ENCODE measurements around the gene DDX20. TPM values are rescaled to one million over a fixed set of nuclear protein-coding genes. Genes with fewer than 3 reads are reported as not detected.
"Not testable (repeated sequence)": the region's sequence is repeated elsewhere in the genome, so short reads cannot be mapped to it uniquely, and the experiment has no call there.

Gene DDX20
- total RNA-seq, 1 donor from 2014 or later = 5.9 TPM

DNA sequence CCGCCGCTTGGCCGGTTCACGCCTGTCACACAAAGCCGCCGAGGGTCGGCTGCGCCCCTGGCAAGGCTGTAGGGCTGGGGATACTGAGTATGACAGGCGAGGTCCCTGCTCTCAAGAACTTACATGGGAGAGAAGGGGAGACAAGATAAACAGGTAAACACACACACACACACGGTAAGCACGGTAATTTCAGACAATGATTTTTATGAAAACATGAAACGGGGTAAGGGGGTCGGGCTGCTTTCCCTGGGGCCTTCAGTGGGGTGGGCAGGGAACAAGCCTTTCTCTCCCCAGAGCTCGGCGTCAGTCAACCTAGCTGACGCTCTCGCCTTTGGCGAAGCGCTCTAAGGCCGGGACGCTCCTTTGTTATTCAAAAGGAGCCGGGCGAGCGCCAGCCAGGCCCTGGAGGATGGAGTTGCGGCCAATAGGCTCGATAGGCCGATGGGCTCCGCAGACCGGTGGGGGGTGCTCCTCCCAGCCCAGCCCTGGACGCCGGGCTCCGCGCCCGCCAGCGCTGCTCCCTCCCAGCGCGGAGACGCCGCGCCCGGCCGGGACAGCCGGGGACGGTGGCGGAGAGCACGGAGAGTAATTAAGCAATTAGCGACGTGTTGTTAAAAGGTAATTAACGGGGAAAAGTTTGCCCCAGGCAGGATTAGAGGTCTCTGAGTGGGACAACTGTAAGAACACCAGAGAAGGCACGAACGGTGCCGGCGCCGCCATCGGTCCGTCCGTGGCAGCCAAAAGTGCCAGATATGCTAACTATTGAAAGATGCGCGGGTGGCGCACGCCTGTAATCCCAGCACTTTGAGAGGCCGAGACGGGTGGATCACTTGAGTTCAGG lies 15.6 kb upstream of the DDX20 start:
- H3K27ac ChIP-seq (replicated peaks) = peak overlapping the region; percentile 98
- H3K4me1 ChIP-seq = peaks cover 82% of the 10 kb centered on the region
- TF ChIP-seq, protein P1, sequence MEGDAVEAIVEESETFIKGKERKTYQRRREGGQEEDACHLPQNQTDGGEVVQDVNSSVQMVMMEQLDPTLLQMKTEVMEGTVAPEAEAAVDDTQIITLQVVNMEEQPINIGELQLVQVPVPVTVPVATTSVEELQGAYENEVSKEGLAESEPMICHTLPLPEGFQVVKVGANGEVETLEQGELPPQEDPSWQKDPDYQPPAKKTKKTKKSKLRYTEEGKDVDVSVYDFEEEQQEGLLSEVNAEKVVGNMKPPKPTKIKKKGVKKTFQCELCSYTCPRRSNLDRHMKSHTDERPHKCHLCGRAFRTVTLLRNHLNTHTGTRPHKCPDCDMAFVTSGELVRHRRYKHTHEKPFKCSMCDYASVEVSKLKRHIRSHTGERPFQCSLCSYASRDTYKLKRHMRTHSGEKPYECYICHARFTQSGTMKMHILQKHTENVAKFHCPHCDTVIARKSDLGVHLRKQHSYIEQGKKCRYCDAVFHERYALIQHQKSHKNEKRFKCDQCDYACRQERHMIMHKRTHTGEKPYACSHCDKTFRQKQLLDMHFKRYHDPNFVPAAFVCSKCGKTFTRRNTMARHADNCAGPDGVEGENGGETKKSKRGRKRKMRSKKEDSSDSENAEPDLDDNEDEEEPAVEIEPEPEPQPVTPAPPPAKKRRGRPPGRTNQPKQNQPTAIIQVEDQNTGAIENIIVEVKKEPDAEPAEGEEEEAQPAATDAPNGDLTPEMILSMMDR (IDR thresholded peaks at IDR 0.05; ENCODE audit: borderline replicate concordance) = no peak
- no peaks in the 10 kb centered on the region for H3K36me3 ChIP-seq
- intact Hi-C loops (cut with micrococcal nuclease) = no loop called here
- H3K27me3 ChIP-seq (ENCODE audit: low read depth) = no peaks in the 10 kb centered on the region
- DNase-seq = peak; percentile 80
- H3K4me3 ChIP-seq = peak overlapping the region; percentile 83
- H3K9me3 ChIP-seq (replicated peaks) = no peaks in the 10 kb centered on the region

GRCh38 chr1:111742292-111742691 lies 13.4 kb upstream of the DDX20 start:
- H3K9me3 ChIP-seq (replicated peaks); H3K27me3 ChIP-seq (ENCODE audit: low read depth); H3K36me3 ChIP-seq; H3K4me3 ChIP-seq; DNase-seq; intact Hi-C loops (cut with micrococcal nuclease): not testable (repeated sequence)
- H3K4me1 ChIP-seq = peaks cover 82% of the 10 kb centered on the region
- H3K27ac ChIP-seq (replicated peaks) = peak overlapping the region; percentile 82

- TF ChIP-seq, protein P1 (IDR thresholded peaks at IDR 0.05; ENCODE audit: borderline replicate concordance) = no peak
- DNase-seq = no peak
- no peak overlapping the region for H3K4me3 ChIP-seq
- no peaks in the 10 kb centered on the region for H3K9me3 ChIP-seq (replicated peaks)
- H3K27ac ChIP-seq (replicated peaks) = peak overlapping the region; percentile 82
- H3K4me1 ChIP-seq = peaks cover 80% of the 10 kb centered on the region
- intact Hi-C loops (cut with micrococcal nuclease) = no loop called here
- no peaks in the 10 kb centered on the region for H3K36me3 ChIP-seq
- H3K27me3 ChIP-seq (ENCODE audit: low read depth) = no peaks in the 10 kb centered on the region
Measured at GRCh38 chr1:111742938-111743549, 12.7 kb upstream of the DDX20 start.

DNA sequence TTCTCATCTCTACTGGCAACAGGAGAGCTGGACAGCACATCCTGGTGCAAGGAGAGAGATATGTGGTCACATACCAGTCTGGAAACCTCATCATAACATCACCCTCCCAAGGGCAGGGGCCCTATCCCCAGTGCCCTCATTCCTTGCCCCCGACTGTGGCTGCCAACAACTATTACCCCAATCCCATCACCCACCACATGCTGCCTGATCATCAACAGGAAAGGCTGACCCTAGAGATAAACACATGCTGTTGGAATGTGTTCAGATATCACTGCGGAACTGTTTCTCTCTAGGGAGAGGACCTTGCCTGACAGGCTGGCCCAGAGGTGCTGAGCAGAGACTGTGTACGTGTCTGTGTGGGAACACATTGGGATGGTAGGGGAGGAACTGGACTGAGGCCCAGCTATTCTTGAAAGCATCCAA lies 12.0 kb upstream of the DDX20 start:
- Histone ChIP-seq H3K9me3 (replicated peaks) (no peaks in the 10 kb centered on the region), H3K4me3 (no peak overlapping the region), H3K27ac (replicated peaks) (peak overlapping the region; percentile 82), H3K27me3 (ENCODE audit: low read depth) (no peaks in the 10 kb centered on the region), H3K36me3 (no peaks in the 10 kb centered on the region), H3K4me1 (peaks cover 80% of the 10 kb centered on the region)
- intact Hi-C loops (cut with micrococcal nuclease) = no loop called here
- DNase-seq = peak; percentile 51
- TF ChIP-seq, protein P1 (IDR thresholded peaks at IDR 0.05; ENCODE audit: borderline replicate concordance) = no peak

- Histone ChIP-seq H3K4me1 (peaks cover 60% of the 10 kb centered on the region), H3K4me3 (no peak overlapping the region), H3K9me3 (replicated peaks) (no peaks in the 10 kb centered on the region), H3K36me3 (no peaks in the 10 kb centered on the region), H3K27ac (replicated peaks) (peak overlapping the region; percentile 82), H3K27me3 (ENCODE audit: low read depth) (no peaks in the 10 kb centered on the region)
- intact Hi-C loops (cut with micrococcal nuclease) = loop anchor here (2.0 kb wide), 1 partner anchor 31 kb away; no protein-coding TSS in a partner anchor
- TF ChIP-seq, protein P1 (IDR thresholded peaks at IDR 0.05; ENCODE audit: borderline replicate concordance) = no peak
- no peak for DNase-seq
Measured at GRCh38 chr1:111745675-111746613, 9.8 kb upstream of the DDX20 start.
